Left lung (tissue), 10 donors: ENCODE results near the gene SLIT3. TPM values are rescaled to one million over a fixed set of nuclear protein-coding genes. Genes with fewer than 3 reads are reported as not detected.

Source experiments
- ATAC-seq: fragments of 200-7000 bp; cut with Tn5 transposase; one replicate; pipeline ENCODE4 v1.9.1; 2020; ENCODE audit warnings: moderate library complexity
- DNase-seq, 4 donors: peaks; one replicate each; pipeline ENCODE4 v3.0.0-alpha.2; 2013 to 2020
- H3K27ac ChIP-seq, 2 donors: fragments of 200-600 bp; sonication (generic) in 1 of 2; one replicate each; pipeline versions ENCODE4 v1.5.0 to v1.8.0; 2020 to 2021
- H3K27me3 ChIP-seq, 2 donors: fragments of 200-600 bp; sonication (generic) in 1 of 2; one replicate each; pipeline versions ENCODE4 v1.5.0 to v1.8.0; 2020 to 2021
- H3K36me3 ChIP-seq, 2 donors: fragments of 200-600 bp; sonication (generic) in 1 of 2; one replicate each; pipeline versions ENCODE4 v1.5.0 to v1.8.0; 2020 to 2021
- H3K4me1 ChIP-seq, 2 donors: fragments of 200-600 bp; one replicate each; pipeline ENCODE4 v1.8.0; 2021
- H3K4me3 ChIP-seq, 2 donors: fragments of 200-600 bp; sonication (generic) in 1 of 2; one replicate each; pipeline versions ENCODE4 v1.5.0 to v1.8.0; 2020 to 2021; ENCODE audit warnings: mild to moderate bottlenecking in 1 of 2
- H3K9me3 ChIP-seq, 2 donors: fragments of 200-600 bp; sonication (generic) in 1 of 2; one replicate each; pipeline versions ENCODE4 v1.5.0 to v1.8.0; 2020 to 2021
- CTCF ChIP-seq, 2 donors: fragments of 200-600 bp; sonication (generic) in 1 of 2; IDR thresholded peaks; one replicate each; pipeline versions ENCODE4 v1.5.0 to v1.8.0; 2021; ENCODE audit warnings: antibody characterized with exemption in 2 of 2
- intact Hi-C, 2 donors: fragments of 100-400 bp; cut with DNase I; formaldehyde crosslinking; loops; one replicate each; pipeline versions ENCODE4 v1.11.2 to v1.14.2; 2022
- polyA plus RNA-seq, 6 donors: library from polyadenylated mRNA; unstranded; fragments of 120-200 nt; gene quantifications; one replicate each; pipeline ENCODE4 v1.2.1, GENCODE V29; 2013; ENCODE audit not compliant: insufficient read length in 6 of 6
- total RNA-seq, 2 donors: library from RNA; stranded (reverse); fragmentation: NEBNext Ultra II Directional; extraction: Animal tissue kit (Norgen Biotek cat#: 25700); gene quantifications; one replicate each; pipeline ENCODE4 v1.2.1, GENCODE V29; 2021
- donor health status: DM: no; HTN: yes; CAD: no.
- donor health status: DM: no; HTN: no; CAD: no.

Gene SLIT3
- total and polyA plus RNA-seq, 8 donors = 37.6 to 77.1 (median 45.9) TPM

GRCh38 chr5:168696611-168697010 is 604.3 kb downstream of the SLIT3 start:
- TF ChIP-seq CTCF (IDR thresholded peaks at IDR 0.05) = no peak
- H3K4me1 ChIP-seq = no peaks in the 10 kb centered on the region
- ATAC-seq (no peak), DNase-seq (no peak)
- H3K4me3 ChIP-seq = no peak overlapping the region
- no peaks in the 10 kb centered on the region for H3K27me3 ChIP-seq
- no peaks in the 10 kb centered on the region for H3K36me3 ChIP-seq
- intact Hi-C loops = no loop called here
- no peaks in the 10 kb centered on the region for H3K9me3 ChIP-seq
- no peak overlapping the region for H3K27ac ChIP-seq

- ATAC-seq (no peak), DNase-seq (no peak)
- intact Hi-C loops = no loop called here
- Histone ChIP-seq H3K36me3 (no peaks in the 10 kb centered on the region), H3K4me1 (no peaks in the 10 kb centered on the region), H3K27me3 (no peaks in the 10 kb centered on the region), H3K27ac (no peak overlapping the region), H3K9me3 (no peaks in the 10 kb centered on the region), H3K4me3 (no peak overlapping the region)
- no peak for TF ChIP-seq CTCF (IDR thresholded peaks at IDR 0.05)
Observed at GRCh38 chr5:168695301-168695835, 605.6 kb downstream of the SLIT3 start.

GRCh38 chr5:168694289-168694688 is 606.6 kb downstream of the SLIT3 start:
- Histone ChIP-seq H3K27me3 (no peaks in the 10 kb centered on the region), H3K4me3 (no peak overlapping the region), H3K27ac (no peak overlapping the region), H3K36me3 (no peaks in the 10 kb centered on the region), H3K9me3 (no peaks in the 10 kb centered on the region), H3K4me1 (no peaks in the 10 kb centered on the region)
- no peak for TF ChIP-seq CTCF (IDR thresholded peaks at IDR 0.05)
- ATAC-seq (no peak), DNase-seq (no peak)
- intact Hi-C loops = no loop called here

GRCh38 chr5:168693883-168694282 is 607.1 kb downstream of the SLIT3 start:
- no peaks in the 10 kb centered on the region for H3K9me3 ChIP-seq
- no peak overlapping the region for H3K27ac ChIP-seq
- ATAC-seq = no peak
- no peaks in the 10 kb centered on the region for H3K4me1 ChIP-seq
- no peaks in the 10 kb centered on the region for H3K36me3 ChIP-seq
- no peak overlapping the region for H3K4me3 ChIP-seq
- no peak for DNase-seq
- H3K27me3 ChIP-seq = no peaks in the 10 kb centered on the region
- intact Hi-C loops = no loop called here
- no peak for TF ChIP-seq CTCF (IDR thresholded peaks at IDR 0.05)

- ATAC-seq = no peak
- no peak overlapping the region for H3K4me3 ChIP-seq
- DNase-seq = no peak
- H3K4me1 ChIP-seq = no peaks in the 10 kb centered on the region
- H3K27ac ChIP-seq = no peak overlapping the region
- no peaks in the 10 kb centered on the region for H3K9me3 ChIP-seq
- no peaks in the 10 kb centered on the region for H3K27me3 ChIP-seq
- no peak for TF ChIP-seq CTCF (IDR thresholded peaks at IDR 0.05)
- H3K36me3 ChIP-seq = no peaks in the 10 kb centered on the region
- intact Hi-C loops = no loop called here
Observed at GRCh38 chr5:168693297-168693696, 607.6 kb downstream of the SLIT3 start.
